ENCODE measurements around the gene PAIP1.
"Not testable (repeated sequence)": the region's sequence is repeated elsewhere in the genome, so short reads cannot be mapped to it uniquely, and the experiment has no call there.

Gene PAIP1

GRCh38 chr5:43570450-43571158, 13.7 kb upstream of the PAIP1 start:
- DNase-seq (ENCODE audit: low spot score), result no peak

- DNase-seq (ENCODE audit: low spot score), result no peak
Measured at GRCh38 chr5:43569236-43569746, 12.4 kb upstream of the PAIP1 start.

- DNase-seq (ENCODE audit: low spot score), result no peak
Measured at GRCh38 chr5:43567967-43568366, 11.1 kb upstream of the PAIP1 start.

GRCh38 chr5:43565043-43565442, 8.2 kb upstream of the PAIP1 start:
- DNase-seq (ENCODE audit: low spot score), result no peak

- DNase-seq (ENCODE audit: low spot score), result no peak
Measured at GRCh38 chr5:43564289-43564850, 7.5 kb upstream of the PAIP1 start.

- DNase-seq (ENCODE audit: low spot score), result no peak
Measured at GRCh38 chr5:43563321-43563720, 6.4 kb upstream of the PAIP1 start.

GRCh38 chr5:43561356-43561755, 4.5 kb upstream of the PAIP1 start:
- no peak for DNase-seq (ENCODE audit: low spot score)

GRCh38 chr5:43560128-43560527, 3.3 kb upstream of the PAIP1 start:
- no peak for DNase-seq (ENCODE audit: low spot score)

GRCh38 chr5:43556607-43556856, 345 bp downstream of the PAIP1 start:
- DNase-seq (ENCODE audit: low spot score), result not testable (repeated sequence)

GRCh38 chr5:43555895-43556606, 826 bp downstream of the PAIP1 start:
- peak; percentile 56 for DNase-seq (ENCODE audit: low spot score)

- DNase-seq (ENCODE audit: low spot score), result no peak
Measured at GRCh38 chr5:43554497-43554896, 2.4 kb downstream of the PAIP1 start.

- no peak for DNase-seq (ENCODE audit: low spot score)
Measured at GRCh38 chr5:43553381-43553780, 3.5 kb downstream of the PAIP1 start.

- no peak for DNase-seq (ENCODE audit: low spot score)
Measured at GRCh38 chr5:43551731-43552130, 5.1 kb downstream of the PAIP1 start.

- not testable (repeated sequence) for DNase-seq (ENCODE audit: low spot score)
Measured at GRCh38 chr5:43549272-43549671, 7.6 kb downstream of the PAIP1 start.

GRCh38 chr5:43548358-43548757, 8.5 kb downstream of the PAIP1 start:
- DNase-seq (ENCODE audit: low spot score), result no peak

- DNase-seq (ENCODE audit: low spot score), result no peak
Measured at GRCh38 chr5:43547532-43547931, 9.3 kb downstream of the PAIP1 start.

GRCh38 chr5:43543434-43543833, 13.4 kb downstream of the PAIP1 start:
- DNase-seq (ENCODE audit: low spot score), result no peak

GRCh38 chr5:43540746-43541145, 16.1 kb downstream of the PAIP1 start:
- no peak for DNase-seq (ENCODE audit: low spot score)

GRCh38 chr5:43536972-43537371, 19.9 kb downstream of the PAIP1 start:
- no peak for DNase-seq (ENCODE audit: low spot score)

- DNase-seq (ENCODE audit: low spot score), result no peak
Measured at GRCh38 chr5:43533646-43534045, 23.2 kb downstream of the PAIP1 start.

GRCh38 chr5:43530648-43531047, 26.2 kb downstream of the PAIP1 start:
- DNase-seq (ENCODE audit: low spot score), result no peak

- DNase-seq (ENCODE audit: low spot score), result no peak
Measured at GRCh38 chr5:43523662-43524072, 33.2 kb downstream of the PAIP1 start.

GRCh38 chr5:43520615-43521014, 36.3 kb downstream of the PAIP1 start:
- no peak for DNase-seq (ENCODE audit: low spot score)

GRCh38 chr5:43515678-43516048, 41.2 kb downstream of the PAIP1 start:
- DNase-seq (ENCODE audit: low spot score), result no peak
